HEK293 (cell line): ENCODE data around the gene BLOC1S6.
"Not testable (repeated sequence)": the region's sequence is repeated elsewhere in the genome, so short reads cannot be mapped to it uniquely, and the experiment has no call there.

Experiments
- CTCF ChIA-PET: fragments of 350-600 bp; formaldehyde crosslinking; extraction: SDS; loops from one replicate; lab custom pipeline; 2021; ENCODE audit warnings: antibody characterized with exemption; lab: Yijun Ruan, JAX
- POLR2A ChIA-PET: fragments of 300-600 bp; formaldehyde crosslinking; extraction: SDS; loops from one replicate; lab custom pipeline; 2020; ENCODE audit warnings: antibody characterized with exemption, inconsistent platforms; lab: Yijun Ruan, JAX
- H3K27ac ChIP-seq: fragments of 200-500 bp; sonication (Bioruptor generic); 2 replicates; pipeline ENCODE4 v1.5.1; 2014; ENCODE audit warnings: low read depth, low read length, control low read depth, inconsistent platforms; ENCODE audit errors: extremely low read depth
- H3K36me3 ChIP-seq, 2 experiments: fragments of 200-500 bp in 1 of 2; sonication (Bioruptor generic) in 1 of 2; 1 replicate in 1 of 2; 2 replicates in 1 of 2; pipeline ENCODE4 v1.5.1; 2014 to 2017; ENCODE audit warnings: inconsistent platforms in 2 of 2, low read length in 2 of 2; ENCODE audit not compliant: control insufficient read depth in 2 of 2, insufficient read depth in 1 of 2
- H3K4me1 ChIP-seq: fragments of 200-500 bp; sonication (Bioruptor generic); 2 replicates; pipeline ENCODE4 v1.5.1; 2014; ENCODE audit warnings: mild to moderate bottlenecking, low read length, inconsistent platforms; ENCODE audit not compliant: control insufficient read depth, insufficient read depth
- H3K4me3 ChIP-seq: 2 replicates; pipeline ENCODE4 v1.5.1; 2011; ENCODE audit warnings: low read depth, mild to moderate bottlenecking, control low read depth, low read length, moderate library complexity
- H3K9me3 ChIP-seq: fragments of 200-500 bp; sonication (Bioruptor generic); 2 replicates; pipeline ENCODE4 v1.5.1; 2014; ENCODE audit warnings: low read depth, low read length, inconsistent platforms; ENCODE audit not compliant: control insufficient read depth, insufficient read depth
- GLIS2 ChIP-seq: fragments of 450-650 bp; formaldehyde crosslinking; IDR thresholded peaks from 2 replicates; pipeline ENCODE4 v1.5.1; 2016; ENCODE audit warnings: missing biosample characterization, missing genetic modification characterization
- KLF7 ChIP-seq: fragments of 450-650 bp; formaldehyde crosslinking; IDR thresholded peaks from 2 replicates; pipeline ENCODE4 v1.5.1; 2016; ENCODE audit warnings: missing biosample characterization, missing genetic modification characterization, borderline replicate concordance
- OSR2 ChIP-seq: fragments of 450-650 bp; formaldehyde crosslinking; IDR thresholded peaks from 2 replicates; pipeline ENCODE4 v1.5.1; 2016; ENCODE audit warnings: missing biosample characterization, missing genetic modification characterization
- PRDM10 ChIP-seq: fragments of 450-650 bp; formaldehyde crosslinking; IDR thresholded peaks from 2 replicates; pipeline ENCODE4 v1.5.1; 2016; ENCODE audit warnings: missing biosample characterization, missing genetic modification characterization
- ZNF155 ChIP-seq: fragments of 450-650 bp; formaldehyde crosslinking; IDR thresholded peaks from 2 replicates; pipeline ENCODE4 v1.5.1; 2016; ENCODE audit warnings: missing biosample characterization, missing genetic modification characterization
- ZNF169 ChIP-seq: fragments of 450-650 bp; formaldehyde crosslinking; IDR thresholded peaks from 2 replicates; pipeline ENCODE4 v1.5.1; 2016; ENCODE audit warnings: missing biosample characterization, missing genetic modification characterization
- ZNF239 ChIP-seq: fragments of 450-650 bp; formaldehyde crosslinking; IDR thresholded peaks from 2 replicates; pipeline ENCODE4 v1.5.1; 2016; ENCODE audit warnings: missing biosample characterization, missing genetic modification characterization
- ZNF596 ChIP-seq: fragments of 450-650 bp; IDR thresholded peaks from 2 replicates; pipeline ENCODE4 v1.5.0; 2018; ENCODE audit warnings: missing biosample characterization, mild to moderate bottlenecking, missing genetic modification characterization, moderate library complexity
- ZNF623 ChIP-seq: fragments of 450-650 bp; formaldehyde crosslinking; IDR thresholded peaks from 2 replicates; pipeline ENCODE4 v1.5.1; 2016; ENCODE audit warnings: missing biosample characterization, missing genetic modification characterization
- ZNF664 ChIP-seq: fragments of 450-650 bp; formaldehyde crosslinking; IDR thresholded peaks from 2 replicates; pipeline ENCODE4 v1.5.1; 2016; ENCODE audit warnings: missing biosample characterization, missing genetic modification characterization
- ZNF747 ChIP-seq: fragments of 450-650 bp; formaldehyde crosslinking; IDR thresholded peaks from 2 replicates; pipeline ENCODE4 v1.5.1; 2016; ENCODE audit warnings: missing biosample characterization, missing genetic modification characterization
- ZSCAN16 ChIP-seq: fragments of 450-650 bp; formaldehyde crosslinking; IDR thresholded peaks from 2 replicates; pipeline ENCODE4 v1.5.1; 2016; ENCODE audit warnings: missing biosample characterization, missing genetic modification characterization
- TF ChIP-seq, protein P1 (sequence below): fragments of 450-650 bp; formaldehyde crosslinking; IDR thresholded peaks from 2 replicates; pipeline ENCODE4 v1.5.1; 2017; ENCODE audit warnings: missing biosample characterization, missing genetic modification characterization
- TF ChIP-seq, protein P2 (sequence below): fragments of 450-650 bp; formaldehyde crosslinking; IDR thresholded peaks from 2 replicates; pipeline ENCODE4 v1.5.1; 2016; ENCODE audit warnings: missing biosample characterization, missing genetic modification characterization
- TF ChIP-seq, protein P3 (sequence below): fragments of 450-650 bp; formaldehyde crosslinking; IDR thresholded peaks from 2 replicates; pipeline ENCODE4 v1.5.1; 2016; ENCODE audit warnings: missing biosample characterization, missing genetic modification characterization

Gene BLOC1S6

DNA sequence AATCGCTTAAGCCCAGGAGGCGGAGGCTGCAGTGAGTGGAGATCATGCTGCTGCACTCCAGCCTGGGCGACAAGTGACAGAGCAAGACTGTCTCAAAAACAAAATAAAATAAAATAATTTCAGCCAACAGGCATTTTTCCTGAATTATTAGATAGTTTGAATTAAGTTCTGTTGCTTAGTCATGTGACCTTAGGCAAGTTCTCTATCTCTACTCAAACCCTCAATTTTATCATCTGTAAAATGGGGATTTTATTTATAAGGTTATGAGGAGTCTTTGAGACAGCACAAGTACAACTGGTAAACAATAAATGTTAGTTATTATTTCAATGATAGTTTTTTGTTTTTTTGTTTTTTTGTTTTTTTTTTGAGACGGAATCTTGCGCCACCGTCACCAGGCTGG is 60.6 kb downstream of the BLOC1S6 start:
- no peak overlapping the region for H3K27ac ChIP-seq
- no peaks in the 10 kb centered on the region for H3K4me1 ChIP-seq
- TF ChIP-seq ZSCAN16 (no peak), PRDM10 (tag by site-specific recombination) (no peak), ZNF747 (tag by site-specific recombination) (no peak), OSR2 (tag by site-specific recombination) (no peak), ZNF623 (tag by site-specific recombination) (no peak), KLF7 (tag by site-specific recombination) (no peak)
- TF ChIP-seq, protein P1, sequence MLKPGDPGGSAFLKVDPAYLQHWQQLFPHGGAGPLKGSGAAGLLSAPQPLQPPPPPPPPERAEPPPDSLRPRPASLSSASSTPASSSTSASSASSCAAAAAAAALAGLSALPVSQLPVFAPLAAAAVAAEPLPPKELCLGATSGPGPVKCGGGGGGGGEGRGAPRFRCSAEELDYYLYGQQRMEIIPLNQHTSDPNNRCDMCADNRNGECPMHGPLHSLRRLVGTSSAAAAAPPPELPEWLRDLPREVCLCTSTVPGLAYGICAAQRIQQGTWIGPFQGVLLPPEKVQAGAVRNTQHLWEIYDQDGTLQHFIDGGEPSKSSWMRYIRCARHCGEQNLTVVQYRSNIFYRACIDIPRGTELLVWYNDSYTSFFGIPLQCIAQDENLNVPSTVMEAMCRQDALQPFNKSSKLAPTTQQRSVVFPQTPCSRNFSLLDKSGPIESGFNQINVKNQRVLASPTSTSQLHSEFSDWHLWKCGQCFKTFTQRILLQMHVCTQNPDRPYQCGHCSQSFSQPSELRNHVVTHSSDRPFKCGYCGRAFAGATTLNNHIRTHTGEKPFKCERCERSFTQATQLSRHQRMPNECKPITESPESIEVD (tag by site-specific recombination) = no peak
- TF ChIP-seq, protein P2, sequence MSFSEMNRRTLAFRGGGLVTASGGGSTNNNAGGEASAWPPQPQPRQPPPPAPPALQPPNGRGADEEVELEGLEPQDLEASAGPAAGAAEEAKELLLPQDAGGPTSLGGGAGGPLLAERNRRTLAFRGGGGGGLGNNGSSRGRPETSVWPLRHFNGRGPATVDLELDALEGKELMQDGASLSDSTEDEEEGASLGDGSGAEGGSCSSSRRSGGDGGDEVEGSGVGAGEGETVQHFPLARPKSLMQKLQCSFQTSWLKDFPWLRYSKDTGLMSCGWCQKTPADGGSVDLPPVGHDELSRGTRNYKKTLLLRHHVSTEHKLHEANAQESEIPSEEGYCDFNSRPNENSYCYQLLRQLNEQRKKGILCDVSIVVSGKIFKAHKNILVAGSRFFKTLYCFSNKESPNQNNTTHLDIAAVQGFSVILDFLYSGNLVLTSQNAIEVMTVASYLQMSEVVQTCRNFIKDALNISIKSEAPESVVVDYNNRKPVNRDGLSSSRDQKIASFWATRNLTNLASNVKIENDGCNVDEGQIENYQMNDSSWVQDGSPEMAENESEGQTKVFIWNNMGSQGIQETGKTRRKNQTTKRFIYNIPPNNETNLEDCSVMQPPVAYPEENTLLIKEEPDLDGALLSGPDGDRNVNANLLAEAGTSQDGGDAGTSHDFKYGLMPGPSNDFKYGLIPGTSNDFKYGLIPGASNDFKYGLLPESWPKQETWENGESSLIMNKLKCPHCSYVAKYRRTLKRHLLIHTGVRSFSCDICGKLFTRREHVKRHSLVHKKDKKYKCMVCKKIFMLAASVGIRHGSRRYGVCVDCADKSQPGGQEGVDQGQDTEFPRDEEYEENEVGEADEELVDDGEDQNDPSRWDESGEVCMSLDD (tag by site-specific recombination) = no peak
- TF ChIP-seq, protein P3, sequence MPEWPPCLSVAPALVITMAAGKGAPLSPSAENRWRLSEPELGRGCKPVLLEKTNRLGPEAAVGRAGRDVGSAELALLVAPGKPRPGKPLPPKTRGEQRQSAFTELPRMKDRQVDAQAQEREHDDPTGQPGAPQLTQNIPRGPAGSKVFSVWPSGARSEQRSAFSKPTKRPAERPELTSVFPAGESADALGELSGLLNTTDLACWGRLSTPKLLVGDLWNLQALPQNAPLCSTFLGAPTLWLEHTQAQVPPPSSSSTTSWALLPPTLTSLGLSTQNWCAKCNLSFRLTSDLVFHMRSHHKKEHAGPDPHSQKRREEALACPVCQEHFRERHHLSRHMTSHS (tag by site-specific recombination) = no peak
- no peaks in the 10 kb centered on the region for H3K9me3 ChIP-seq
- H3K36me3 ChIP-seq = no peaks in the 10 kb centered on the region
- no peak overlapping the region for H3K4me3 ChIP-seq
- ChIA-PET POLR2A (no interaction called here), CTCF (interaction anchor here (0.7 kb wide), 1 partner anchor 469 kb away, joined by 4 read pairs; no protein-coding TSS in a partner anchor)

DNA sequence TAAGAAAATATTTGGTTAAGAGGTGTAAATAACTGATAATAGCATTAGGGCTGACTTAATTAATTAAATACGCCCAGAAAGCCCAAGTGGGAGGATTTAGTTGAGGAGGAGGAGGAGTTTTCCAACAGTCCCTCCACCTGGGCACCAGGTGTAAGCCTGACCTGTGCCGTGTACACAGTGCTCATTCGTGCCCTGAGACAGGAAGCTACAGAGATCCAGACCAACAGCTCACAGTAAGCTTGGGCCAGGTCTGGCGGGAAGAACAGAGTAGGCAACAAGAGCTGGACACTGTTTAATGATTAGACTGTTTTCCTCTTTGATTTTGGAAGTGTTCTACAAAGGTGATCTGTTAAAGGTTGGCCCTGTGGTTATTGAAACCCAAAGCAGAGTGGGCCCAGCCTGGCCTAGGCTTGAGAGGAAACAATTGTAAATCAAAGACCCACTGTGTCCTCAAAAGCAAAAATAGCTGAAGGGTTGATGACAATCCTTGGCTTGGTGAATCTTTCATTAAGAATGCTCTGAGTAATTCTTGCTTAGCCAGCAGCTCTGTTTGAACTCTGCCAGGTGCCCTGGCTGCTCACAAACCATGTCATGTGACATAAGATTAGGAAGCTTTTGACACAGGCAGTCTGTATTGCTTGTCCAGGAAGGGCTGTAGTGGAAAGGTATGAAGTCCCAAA is 61.5 kb downstream of the BLOC1S6 start:
- Histone ChIP-seq H3K36me3 (no peaks in the 10 kb centered on the region), H3K27ac (no peak overlapping the region)
- POLR2A ChIA-PET = no interaction called here

GRCh38 chr15:45650007-45650406 is 62.8 kb downstream of the BLOC1S6 start:
- H3K36me3 ChIP-seq, H3K9me3 ChIP-seq, H3K4me1 ChIP-seq, POLR2A ChIA-PET, H3K4me3 ChIP-seq, H3K27ac ChIP-seq, CTCF ChIA-PET: not testable (repeated sequence)

More for the DNA sequence above, 61.5 kb downstream of the BLOC1S6 start:
- no peak for TF ChIP-seq GLIS2
- TF ChIP-seq ZNF239 (tag by site-specific recombination) = no peak
- TF ChIP-seq ZNF596 (tag by site-specific recombination) = no peak
- TF ChIP-seq ZNF155 = no peak
- no peak for TF ChIP-seq ZNF664 (tag by site-specific recombination)
- TF ChIP-seq ZNF169 (tag by site-specific recombination) = no peak
- TF ChIP-seq, all 188 proteins: peak for 0
- H3K4me3 ChIP-seq = no peak overlapping the region
- H3K9me3 ChIP-seq = no peaks in the 10 kb centered on the region
- no peaks in the 10 kb centered on the region for H3K4me1 ChIP-seq
- CTCF ChIA-PET = no interaction called here
